Lung (tissue), 12 donors: ENCODE measurements around the gene MYT1. TPM values are rescaled to one million over a fixed set of nuclear protein-coding genes. Genes with fewer than 3 reads are reported as not detected.

Experiments
- ATAC-seq: fragments of 200-7000 bp; cut with Tn5 transposase; one replicate; pipeline ENCODE4 v1.9.1; 2020; ENCODE audit warnings: moderate number of reproducible peaks; ENCODE audit not compliant: insufficient read depth, low FRiP score
- DNase-seq, 3 donors: peaks; one replicate each; pipeline ENCODE4 v3.0.0-alpha.2; 2013 to 2017
- H3K27ac ChIP-seq, 2 donors: one replicate each; pipeline ENCODE4 v1.5.1; 2013; ENCODE audit warnings: mild to moderate bottlenecking in 2 of 2, moderate library complexity in 2 of 2, control low read depth in 1 of 2, inconsistent platforms in 1 of 2, low read depth in 1 of 2, low read length in 1 of 2
- H3K27me3 ChIP-seq, 3 donors: one replicate each; pipeline ENCODE4 v1.5.1; 2013; ENCODE audit warnings: low read length in 2 of 3; ENCODE audit not compliant: control insufficient read depth in 3 of 3, insufficient read depth in 3 of 3
- H3K36me3 ChIP-seq, 4 donors: one replicate each; pipeline ENCODE4 v1.5.1; 2013; ENCODE audit warnings: low read length in 4 of 4, mild to moderate bottlenecking in 1 of 4, moderate library complexity in 1 of 4; ENCODE audit not compliant: control insufficient read depth in 4 of 4, insufficient read depth in 4 of 4
- H3K4me1 ChIP-seq, 5 donors: one replicate each; pipeline ENCODE4 v1.5.1; 2013; ENCODE audit warnings: low read length in 5 of 5, mild to moderate bottlenecking in 2 of 5, moderate library complexity in 1 of 5; ENCODE audit not compliant: control insufficient read depth in 5 of 5, insufficient read depth in 5 of 5
- H3K4me3 ChIP-seq: one replicate; pipeline ENCODE4 v1.5.1; 2013; ENCODE audit warnings: mild to moderate bottlenecking, control low read depth, moderate library complexity
- H3K9ac ChIP-seq, 2 donors: one replicate each; pipeline ENCODE4 v1.5.1; 2013; ENCODE audit warnings: low read length in 2 of 2, control low read depth in 1 of 2; ENCODE audit not compliant: insufficient read depth in 1 of 2
- H3K9me3 ChIP-seq, 4 donors: one replicate each; pipeline ENCODE4 v1.5.1; 2013; ENCODE audit warnings: low read length in 3 of 4, mild to moderate bottlenecking in 1 of 4, moderate library complexity in 1 of 4; ENCODE audit not compliant: control insufficient read depth in 4 of 4, insufficient read depth in 3 of 4
- WGBS, 2 donors: extraction: QIAGEN DNeasy Blood & Tissue Kit; methylation state at CpG; one replicate each; pipeline ENCODE4 v1.1.7; 2013; 5-methylcytosine and 5-hydroxymethylcytosine counted together
- polyA plus RNA-seq, 2 donors: library from polyadenylated mRNA; stranded (reverse); fragments of 200-250 nt; gene quantifications; one replicate each; pipeline ENCODE4 v1.2.1, GENCODE V29; 2013
- total RNA-seq, 2 donors: library from RNA; depleted of rRNA in 1 of 2; stranded (reverse); fragments of >200 nt in 1 of 2; gene quantifications; one replicate each; pipeline ENCODE4 v1.2.1, GENCODE V29; 2014 to 2021
- TF ChIP-seq, protein P1 (sequence below): IDR thresholded peaks from 2 replicates; pipeline ENCODE4 v1.5.1; 2012; ENCODE audit warnings: mild to moderate bottlenecking; ENCODE audit errors: control extremely low read depth, extremely low read depth
- donor health status: control.
- donor health status: control.
- donor health status: Bipolar disorder and iron deficiency.
- donor health status: healthy.
- donor health status: DM: yes; HTN: yes; CAD: no.

The MYT1 gene
- total and polyA plus RNA-seq, 4 donors = 0.03 to 0.40 (median 0.10) TPM; not detected in 1

DNA sequence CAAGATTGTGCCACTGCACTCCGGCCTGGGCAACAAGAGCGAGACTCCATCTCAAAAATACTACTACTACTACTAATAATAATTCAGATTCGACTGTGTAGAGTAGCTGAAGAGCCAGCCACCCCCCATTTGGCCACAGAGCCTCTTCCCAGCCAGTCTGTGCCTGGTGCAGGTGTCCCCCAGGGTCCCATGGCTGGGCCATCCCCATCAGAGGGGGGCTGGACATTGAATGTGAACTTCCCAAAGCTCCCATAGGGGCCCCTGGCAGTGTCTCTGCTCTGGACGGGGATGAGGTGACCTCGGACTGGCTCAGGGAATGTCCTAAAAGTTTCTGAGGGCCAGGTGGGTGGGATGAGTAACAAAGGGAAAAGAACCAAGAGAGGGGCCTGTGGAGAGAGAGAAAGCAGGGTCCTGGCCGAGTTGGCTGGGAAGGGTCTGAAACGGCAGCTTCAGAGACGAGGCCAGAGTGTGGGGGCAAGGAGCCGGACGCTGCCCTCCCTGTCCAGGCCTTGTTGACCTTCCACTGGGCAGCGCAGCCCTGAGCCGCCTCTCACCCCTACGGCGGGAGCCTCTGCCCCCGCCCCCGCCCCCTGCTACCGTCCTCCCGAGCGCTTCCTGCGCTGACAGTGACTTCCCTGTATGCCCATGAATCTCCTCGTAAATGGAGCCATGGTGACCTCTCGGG is 66.4 kb downstream of the MYT1 start:
- TF ChIP-seq, protein P1, sequence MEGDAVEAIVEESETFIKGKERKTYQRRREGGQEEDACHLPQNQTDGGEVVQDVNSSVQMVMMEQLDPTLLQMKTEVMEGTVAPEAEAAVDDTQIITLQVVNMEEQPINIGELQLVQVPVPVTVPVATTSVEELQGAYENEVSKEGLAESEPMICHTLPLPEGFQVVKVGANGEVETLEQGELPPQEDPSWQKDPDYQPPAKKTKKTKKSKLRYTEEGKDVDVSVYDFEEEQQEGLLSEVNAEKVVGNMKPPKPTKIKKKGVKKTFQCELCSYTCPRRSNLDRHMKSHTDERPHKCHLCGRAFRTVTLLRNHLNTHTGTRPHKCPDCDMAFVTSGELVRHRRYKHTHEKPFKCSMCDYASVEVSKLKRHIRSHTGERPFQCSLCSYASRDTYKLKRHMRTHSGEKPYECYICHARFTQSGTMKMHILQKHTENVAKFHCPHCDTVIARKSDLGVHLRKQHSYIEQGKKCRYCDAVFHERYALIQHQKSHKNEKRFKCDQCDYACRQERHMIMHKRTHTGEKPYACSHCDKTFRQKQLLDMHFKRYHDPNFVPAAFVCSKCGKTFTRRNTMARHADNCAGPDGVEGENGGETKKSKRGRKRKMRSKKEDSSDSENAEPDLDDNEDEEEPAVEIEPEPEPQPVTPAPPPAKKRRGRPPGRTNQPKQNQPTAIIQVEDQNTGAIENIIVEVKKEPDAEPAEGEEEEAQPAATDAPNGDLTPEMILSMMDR = no peak
- no peak overlapping the region for H3K27ac ChIP-seq
- H3K9me3 ChIP-seq = no peaks in the 10 kb centered on the region
- 90 to 91% methylated on average over 22 of the region's 22 CpGs for whole genome bisulfite sequencing, 2 donors
- no peaks in the 10 kb centered on the region for H3K36me3 ChIP-seq
- ATAC-seq (no peak), DNase-seq (no peak)
- H3K9ac ChIP-seq = no peak overlapping the region
- no peak overlapping the region for H3K4me3 ChIP-seq
- H3K4me1 ChIP-seq = no peaks in the 10 kb centered on the region
- no peaks in the 10 kb centered on the region for H3K27me3 ChIP-seq

DNA sequence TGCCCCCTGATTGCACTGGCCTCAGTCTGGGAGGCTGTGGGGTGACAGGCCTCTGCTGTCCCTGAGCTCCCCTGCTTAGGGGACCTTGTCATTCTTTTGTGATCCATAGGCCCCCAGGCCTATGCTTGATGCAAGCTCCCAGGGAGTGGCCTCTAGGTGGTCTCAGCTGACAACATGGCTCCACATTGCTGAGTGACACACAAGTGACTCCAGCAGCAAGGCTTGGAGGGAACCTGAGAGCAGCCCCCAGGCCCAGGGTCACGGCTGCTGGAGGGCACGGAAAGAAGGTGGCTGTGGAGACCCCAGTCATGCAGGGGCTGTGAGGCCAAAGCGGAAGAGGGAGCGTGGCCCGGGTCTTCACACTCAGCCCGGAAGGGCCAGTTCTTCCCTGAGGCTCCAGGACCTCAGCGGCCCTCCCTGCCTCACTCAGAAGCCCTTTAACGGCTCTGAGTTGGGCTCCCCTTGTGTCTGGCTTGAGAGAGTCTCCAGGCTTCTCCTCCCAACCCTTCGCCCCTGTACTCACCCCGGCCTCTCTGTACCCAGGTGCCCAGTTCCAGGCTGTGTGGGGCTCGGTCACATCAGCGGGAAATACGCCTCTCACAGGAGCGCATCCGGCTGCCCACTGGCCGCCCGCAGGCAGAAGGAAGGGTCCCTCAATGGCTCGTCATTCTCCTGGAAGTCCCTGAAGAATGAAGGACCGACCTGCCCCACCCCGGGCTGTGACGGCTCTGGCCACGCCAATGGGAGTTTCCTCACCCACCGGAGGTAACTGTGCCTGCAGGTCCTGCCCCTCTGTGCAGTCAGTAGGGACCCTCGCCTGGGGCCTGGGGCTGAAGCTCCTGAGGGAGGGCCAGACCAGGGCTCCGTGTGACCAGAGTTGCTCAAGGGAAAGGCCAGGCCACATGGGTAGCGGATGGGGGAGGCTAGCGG is 67.6 kb downstream of the MYT1 start:
- no peak for DNase-seq
- H3K4me1 ChIP-seq = no peaks in the 10 kb centered on the region
- no peak overlapping the region for H3K27ac ChIP-seq
- H3K27me3 ChIP-seq = no peaks in the 10 kb centered on the region
- 93 to 95% methylated on average over 27 of the region's 27 CpGs for WGBS, 2 donors
- TF ChIP-seq, protein P1 = no peak
- H3K36me3 ChIP-seq = no peaks in the 10 kb centered on the region
- no peak for ATAC-seq
- H3K9me3 ChIP-seq = no peaks in the 10 kb centered on the region
- H3K4me3 ChIP-seq = no peak overlapping the region
- no peak overlapping the region for H3K9ac ChIP-seq

DNA sequence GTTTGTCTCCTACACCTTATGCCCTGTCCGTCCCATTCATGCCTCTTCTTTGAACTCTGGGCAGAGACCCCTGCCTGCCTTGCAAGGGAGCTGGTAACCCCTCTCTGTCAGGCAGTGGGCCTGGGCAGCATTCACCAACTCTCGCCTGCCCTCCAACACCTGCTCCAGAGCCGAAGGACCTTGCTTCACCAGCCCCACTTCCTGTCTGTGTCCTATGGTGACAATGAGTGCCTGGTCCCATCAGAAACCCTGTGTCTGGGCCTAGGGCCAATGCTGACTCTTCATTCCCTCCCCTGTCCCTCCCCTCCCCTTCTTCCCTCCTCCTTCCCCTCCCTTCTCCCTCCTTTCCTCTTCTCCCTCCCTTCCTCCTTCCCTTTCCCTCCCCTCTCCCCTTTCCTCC is 68.5 kb downstream of the MYT1 start:
- Histone ChIP-seq H3K36me3 (no peaks in the 10 kb centered on the region), H3K4me3 (no peak overlapping the region), H3K27me3 (no peaks in the 10 kb centered on the region), H3K9ac (no peak overlapping the region), H3K9me3 (no peaks in the 10 kb centered on the region), H3K4me1 (no peaks in the 10 kb centered on the region), H3K27ac (no peak overlapping the region)
- 41 to 59% methylated on average over 3 of the region's 3 CpGs for WGBS, 2 donors
- DNase-seq = peak in 2 of 3 donors; percentile 42 to 54
- ATAC-seq = no peak
- TF ChIP-seq, protein P1 = no peak
